ENCODE data around the gene ERC1.

GRCh38 chr12:1365703-1366102 is 374.7 kb downstream of the ERC1 start:
- TF ChIP-seq POLR2AphosphoS5 (IDR thresholded peaks at IDR 0.05) (no peak), CTCF (IDR thresholded peaks at IDR 0.05) (no peak), EP300 (IDR thresholded peaks at IDR 0.05) (no peak)
